Parathyroid adenoma (tissue), 2 donors: ENCODE data around the gene KIFC3.
"Not testable (repeated sequence)": the region's sequence is repeated elsewhere in the genome, so short reads cannot be mapped to it uniquely, and the experiment has no call there.

Experiments
- H2AFZ ChIP-seq: fragments of 300-600 bp; sonication (generic); one replicate; pipeline ENCODE4 v1.7.0; 2017; ENCODE audit warnings: antibody characterized with exemption, mild to moderate bottlenecking
- H3K27ac ChIP-seq: fragments of 300-600 bp; sonication (generic); one replicate; pipeline ENCODE4 v1.7.0; 2017
- H3K27me3 ChIP-seq: fragments of 300-600 bp; sonication (generic); one replicate; pipeline ENCODE4 v1.7.0; 2017; ENCODE audit warnings: low read length; ENCODE audit not compliant: control insufficient read depth, insufficient read depth
- H3K36me3 ChIP-seq: fragments of 300-600 bp; sonication (generic); one replicate; pipeline ENCODE4 v1.7.0; 2017; ENCODE audit warnings: low read length; ENCODE audit not compliant: control insufficient read depth, insufficient read depth
- H3K4me1 ChIP-seq: fragments of 300-600 bp; sonication (generic); one replicate; pipeline ENCODE4 v1.7.0; 2017; ENCODE audit warnings: control low read depth
- H3K4me2 ChIP-seq: fragments of 300-600 bp; sonication (generic); one replicate; pipeline ENCODE4 v1.7.0; 2017; ENCODE audit warnings: low read length
- H3K4me3 ChIP-seq: fragments of 300-600 bp; sonication (generic); one replicate; pipeline ENCODE4 v1.7.0; 2017; ENCODE audit warnings: low read depth, low read length
- H3K79me2 ChIP-seq: fragments of 300-600 bp; sonication (generic); one replicate; pipeline ENCODE4 v1.7.0; 2017; ENCODE audit warnings: control low read depth
- H3K9ac ChIP-seq: fragments of 300-600 bp; sonication (generic); one replicate; pipeline ENCODE4 v1.7.0; 2017; ENCODE audit warnings: mild to moderate bottlenecking
- H3K9me3 ChIP-seq: fragments of 300-600 bp; sonication (generic); one replicate; pipeline ENCODE4 v1.7.0; 2017; ENCODE audit warnings: low read length; ENCODE audit not compliant: control insufficient read depth
- TF ChIP-seq, protein P1 (sequence below): fragments of 300-600 bp; sonication (generic); IDR thresholded peaks from one replicate; pipeline ENCODE4 v1.7.0; 2017; ENCODE audit warnings: antibody characterized with exemption, mild to moderate bottlenecking
- donor health status: primary hyperparathyroidism.

KIFC3 gene

DNA sequence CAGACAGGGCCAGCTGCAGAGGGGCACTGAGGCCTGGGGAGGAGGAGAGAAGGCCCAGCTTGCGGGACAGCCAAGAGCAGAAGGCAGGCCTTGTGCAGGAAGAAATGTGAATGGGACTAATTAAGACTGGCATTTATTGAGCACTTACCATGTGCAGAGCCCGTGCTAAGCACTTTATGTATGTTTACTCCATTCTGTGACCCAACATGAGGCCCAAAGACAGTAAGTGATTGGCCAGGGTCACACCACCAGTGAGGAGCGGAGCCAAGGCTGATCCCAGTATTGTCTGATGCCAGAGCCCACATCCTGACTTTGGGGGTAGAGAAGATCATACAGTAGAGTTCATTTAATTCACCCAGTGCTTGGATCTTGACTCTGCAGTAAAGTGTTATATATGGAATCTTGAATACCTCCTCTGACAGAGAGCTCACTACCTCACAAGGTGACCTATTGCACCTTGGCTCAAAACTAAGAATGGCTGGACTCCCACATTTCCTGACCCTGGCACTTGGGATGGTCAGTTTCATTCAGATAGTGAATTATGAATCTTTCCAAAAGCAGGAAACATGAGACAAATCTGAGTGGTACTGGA lies 53.1 kb downstream of the KIFC3 start:
- no peaks in the 10 kb centered on the region for H3K4me1 ChIP-seq
- H3K79me2 ChIP-seq = no peaks in the 10 kb centered on the region
- H3K4me3 ChIP-seq = no peak overlapping the region
- no peak overlapping the region for H3K4me2 ChIP-seq
- no peak overlapping the region for H3K27ac ChIP-seq
- no peak overlapping the region for H2AFZ ChIP-seq
- no peaks in the 10 kb centered on the region for H3K27me3 ChIP-seq
- TF ChIP-seq, protein P1, sequence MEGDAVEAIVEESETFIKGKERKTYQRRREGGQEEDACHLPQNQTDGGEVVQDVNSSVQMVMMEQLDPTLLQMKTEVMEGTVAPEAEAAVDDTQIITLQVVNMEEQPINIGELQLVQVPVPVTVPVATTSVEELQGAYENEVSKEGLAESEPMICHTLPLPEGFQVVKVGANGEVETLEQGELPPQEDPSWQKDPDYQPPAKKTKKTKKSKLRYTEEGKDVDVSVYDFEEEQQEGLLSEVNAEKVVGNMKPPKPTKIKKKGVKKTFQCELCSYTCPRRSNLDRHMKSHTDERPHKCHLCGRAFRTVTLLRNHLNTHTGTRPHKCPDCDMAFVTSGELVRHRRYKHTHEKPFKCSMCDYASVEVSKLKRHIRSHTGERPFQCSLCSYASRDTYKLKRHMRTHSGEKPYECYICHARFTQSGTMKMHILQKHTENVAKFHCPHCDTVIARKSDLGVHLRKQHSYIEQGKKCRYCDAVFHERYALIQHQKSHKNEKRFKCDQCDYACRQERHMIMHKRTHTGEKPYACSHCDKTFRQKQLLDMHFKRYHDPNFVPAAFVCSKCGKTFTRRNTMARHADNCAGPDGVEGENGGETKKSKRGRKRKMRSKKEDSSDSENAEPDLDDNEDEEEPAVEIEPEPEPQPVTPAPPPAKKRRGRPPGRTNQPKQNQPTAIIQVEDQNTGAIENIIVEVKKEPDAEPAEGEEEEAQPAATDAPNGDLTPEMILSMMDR = no peak
- no peaks in the 10 kb centered on the region for H3K9me3 ChIP-seq
- H3K9ac ChIP-seq = no peak overlapping the region
- no peaks in the 10 kb centered on the region for H3K36me3 ChIP-seq

DNA sequence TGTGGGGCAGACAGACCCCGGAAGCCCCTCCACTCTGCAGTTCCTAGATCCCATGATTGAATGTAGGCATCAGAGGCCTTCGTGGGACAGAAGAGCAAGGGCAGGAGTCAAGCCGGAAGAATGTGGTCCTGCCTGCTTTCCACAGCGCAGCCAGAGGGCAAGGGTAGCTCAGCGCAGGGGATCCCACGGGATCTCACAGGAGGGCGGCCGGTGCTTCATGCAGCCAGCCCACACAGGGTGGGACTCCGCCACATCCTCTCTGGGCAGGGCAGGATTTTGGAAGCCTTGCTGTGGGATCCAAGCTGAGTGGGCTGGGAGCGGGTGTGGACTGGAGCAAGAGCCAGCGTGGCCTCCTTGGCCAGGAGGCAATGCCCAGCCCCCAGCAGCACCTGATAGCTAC lies 53.7 kb downstream of the KIFC3 start:
- Histone ChIP-seq H3K4me1 (no peaks in the 10 kb centered on the region), H3K36me3 (no peaks in the 10 kb centered on the region), H3K79me2 (no peaks in the 10 kb centered on the region), H3K27me3 (no peaks in the 10 kb centered on the region), H3K27ac (no peak overlapping the region), H3K9ac (no peak overlapping the region), H2AFZ (no peak overlapping the region), H3K4me2 (no peak overlapping the region), H3K4me3 (no peak overlapping the region), H3K9me3 (no peaks in the 10 kb centered on the region)
- TF ChIP-seq, protein P1 = no peak

DNA sequence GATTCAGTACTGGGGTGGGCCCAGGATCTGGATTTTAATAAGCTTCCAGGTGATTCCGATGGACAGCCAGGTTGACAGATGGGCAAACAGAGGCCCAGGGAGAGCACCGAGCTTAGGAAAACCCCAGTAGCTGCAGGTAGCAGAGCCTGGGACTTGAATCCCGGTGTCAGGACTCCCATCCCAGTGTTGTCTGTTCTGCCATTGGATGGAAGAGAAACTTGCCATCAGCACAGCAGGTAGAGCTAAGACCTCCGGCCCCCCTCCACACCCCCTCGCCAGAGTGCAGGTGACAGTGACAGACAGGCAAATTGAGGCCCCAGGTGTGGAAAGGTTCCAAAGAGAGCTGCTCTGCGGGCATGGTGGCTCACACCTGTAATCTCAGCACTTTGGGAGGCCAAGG lies 54.3 kb downstream of the KIFC3 start:
- H3K36me3 ChIP-seq = no peaks in the 10 kb centered on the region

DNA sequence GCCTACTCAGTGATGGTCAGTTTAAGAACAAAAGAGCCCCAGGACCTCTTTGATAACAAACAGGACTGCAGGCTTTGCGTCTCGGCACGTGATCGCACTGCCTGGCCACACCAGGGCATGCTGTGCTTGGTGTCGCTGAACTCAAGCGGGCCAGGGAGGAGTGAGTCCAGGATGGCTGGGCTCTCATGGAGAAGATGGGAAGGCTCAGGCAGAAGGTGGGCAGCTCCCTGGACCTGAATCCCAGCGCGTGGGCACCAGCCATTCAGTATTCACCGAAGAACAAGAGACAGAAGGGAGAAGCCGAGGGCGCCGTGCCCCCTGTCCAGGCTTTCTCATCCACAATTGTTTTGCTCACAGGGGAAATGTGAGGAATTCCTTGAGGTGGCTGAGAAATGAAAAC lies 54.8 kb downstream of the KIFC3 start:
- Histone ChIP-seq H3K36me3 (no peaks in the 10 kb centered on the region), H3K4me2 (no peak overlapping the region), H3K9ac (no peak overlapping the region), H2AFZ (no peak overlapping the region), H3K27ac (no peak overlapping the region), H3K4me3 (no peak overlapping the region), H3K9me3 (no peaks in the 10 kb centered on the region), H3K4me1 (no peaks in the 10 kb centered on the region), H3K27me3 (no peaks in the 10 kb centered on the region), H3K79me2 (no peaks in the 10 kb centered on the region)
- TF ChIP-seq, protein P1 = no peak

More for the DNA sequence above, 54.3 kb downstream of the KIFC3 start:
- no peaks in the 10 kb centered on the region for H3K9me3 ChIP-seq
- no peak overlapping the region for H2AFZ ChIP-seq
- H3K4me2 ChIP-seq = no peak overlapping the region
- TF ChIP-seq, protein P1 = no peak
- H3K27me3 ChIP-seq = no peaks in the 10 kb centered on the region
- H3K79me2 ChIP-seq = no peaks in the 10 kb centered on the region
- H3K4me1 ChIP-seq = no peaks in the 10 kb centered on the region
- no peak overlapping the region for H3K4me3 ChIP-seq
- no peak overlapping the region for H3K9ac ChIP-seq
- H3K27ac ChIP-seq = no peak overlapping the region

DNA sequence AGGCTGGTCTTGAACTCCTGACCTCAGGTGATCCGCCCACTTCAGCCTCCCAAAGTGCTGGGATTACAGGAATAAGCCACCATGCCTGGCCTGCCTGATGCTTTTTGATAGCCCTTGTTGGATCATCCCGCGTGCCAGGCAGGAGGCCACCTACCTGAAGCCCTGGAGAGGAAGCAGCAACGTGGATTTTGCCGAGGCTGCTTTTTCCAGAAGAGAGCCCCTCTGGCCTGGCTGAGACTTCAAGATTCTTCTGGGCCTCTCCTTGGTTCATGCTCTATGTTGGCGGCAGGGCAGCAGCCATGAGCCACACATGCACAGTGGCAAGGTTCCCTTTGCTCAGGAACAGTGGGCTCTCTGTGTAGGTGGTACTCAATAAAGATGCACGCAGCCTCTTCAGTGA lies 55.2 kb downstream of the KIFC3 start:
- Histone ChIP-seq H3K36me3 (no peaks in the 10 kb centered on the region), H3K4me2 (no peak overlapping the region), H3K4me1 (no peaks in the 10 kb centered on the region), H3K27ac (no peak overlapping the region), H3K79me2 (no peaks in the 10 kb centered on the region), H3K27me3 (no peaks in the 10 kb centered on the region), H3K9ac (no peak overlapping the region), H3K9me3 (no peaks in the 10 kb centered on the region), H3K4me3 (no peak overlapping the region), H2AFZ (no peak overlapping the region)
- TF ChIP-seq, protein P1 = no peak

DNA sequence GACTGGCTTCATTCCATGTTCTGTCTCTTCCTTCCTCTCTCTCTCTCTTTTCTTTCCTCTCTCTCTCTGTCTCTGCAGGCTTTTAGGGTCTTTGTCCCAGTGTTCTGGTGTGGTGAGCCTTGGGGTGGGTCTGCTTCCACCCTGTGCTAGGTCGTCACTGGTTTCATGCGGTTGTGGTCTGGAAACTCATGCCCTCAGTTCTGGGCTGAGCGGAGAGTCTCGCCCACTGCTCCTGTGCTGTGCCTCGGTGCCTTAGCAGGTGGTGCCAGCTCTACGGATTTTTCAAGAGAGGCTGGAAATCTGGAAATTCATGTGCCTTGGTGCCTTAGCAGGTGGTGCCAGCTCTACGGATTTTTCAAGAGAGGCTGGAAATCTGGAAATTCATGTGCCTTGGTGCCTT lies 56.0 kb downstream of the KIFC3 start:
- not testable (repeated sequence) for H3K4me3 ChIP-seq, H3K4me2 ChIP-seq, H3K36me3 ChIP-seq, H3K4me1 ChIP-seq, H3K79me2 ChIP-seq, H3K9ac ChIP-seq, H3K27me3 ChIP-seq, H2AFZ ChIP-seq, H3K9me3 ChIP-seq, H3K27ac ChIP-seq
